HUES48 (cell line): ENCODE results near the gene SUN3.

Experiments
- H3K27ac ChIP-seq: one replicate; pipeline ENCODE4 v1.7.0; 2013; ENCODE audit warnings: low read depth, low read length, inconsistent platforms
- H3K27me3 ChIP-seq: 2 replicates; pipeline ENCODE4 v1.6.1; 2013; ENCODE audit warnings: mild to moderate bottlenecking, low read length; ENCODE audit not compliant: control insufficient read depth, insufficient read depth
- H3K36me3 ChIP-seq: 2 replicates; pipeline ENCODE4 v1.6.1; 2013; ENCODE audit warnings: low read length; ENCODE audit not compliant: control insufficient read depth, insufficient read depth
- H3K4me1 ChIP-seq: 2 replicates; pipeline ENCODE4 v1.6.1; 2013; ENCODE audit warnings: mild to moderate bottlenecking, low read length; ENCODE audit not compliant: control insufficient read depth, insufficient read depth
- H3K4me3 ChIP-seq: 2 replicates; pipeline ENCODE4 v1.5.1; 2013; ENCODE audit warnings: mild to moderate bottlenecking, low read depth, low read length
- H3K9ac ChIP-seq: 2 replicates; pipeline ENCODE4 v1.6.1; 2013; ENCODE audit warnings: mild to moderate bottlenecking, low read depth, low read length, moderate library complexity
- H3K9me3 ChIP-seq: 2 replicates; pipeline ENCODE4 v1.6.1; 2013; ENCODE audit warnings: low read length; ENCODE audit not compliant: control insufficient read depth, insufficient read depth

The SUN3 gene

DNA sequence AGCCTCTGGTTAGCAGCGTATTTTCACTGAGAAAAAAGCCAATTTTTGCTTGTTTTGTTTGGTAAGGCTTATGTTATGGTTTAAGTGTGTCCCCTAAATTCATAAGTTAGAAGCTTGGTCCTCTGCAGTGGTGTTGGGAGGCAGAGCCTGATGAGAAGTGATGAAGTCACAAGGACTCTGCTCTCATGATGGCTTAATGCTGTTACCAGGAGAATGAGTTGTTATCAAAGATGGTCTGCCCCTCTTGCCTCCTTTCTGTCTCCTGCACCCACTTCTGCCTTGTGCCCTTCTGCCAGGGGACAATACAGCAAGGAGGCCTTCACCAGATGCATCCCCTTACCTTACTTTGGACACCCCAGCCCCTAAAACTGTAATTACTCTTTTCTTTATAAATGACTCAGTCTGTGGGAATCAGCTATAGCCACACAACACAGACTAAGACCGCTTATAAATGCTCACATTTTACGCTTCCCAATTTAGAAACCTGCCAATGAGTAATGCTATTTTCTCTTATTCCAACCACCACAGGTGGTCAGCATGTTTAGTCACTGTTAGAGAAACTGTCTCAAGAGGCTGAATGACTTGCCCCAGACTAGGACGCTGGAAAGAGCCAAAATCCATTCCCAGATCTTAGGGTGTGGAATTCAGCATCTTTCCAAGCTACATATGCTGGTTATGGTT lies 74.5 kb downstream of the SUN3 start:
- no peak overlapping the region for H3K27ac ChIP-seq
- H3K9ac ChIP-seq: no peak overlapping the region
- H3K4me3 ChIP-seq: no peak overlapping the region
- peaks cover 23% of the 10 kb centered on the region for H3K4me1 ChIP-seq
- H3K27me3 ChIP-seq: no peaks in the 10 kb centered on the region
- peaks cover 23% of the 10 kb centered on the region for H3K36me3 ChIP-seq
- H3K9me3 ChIP-seq: no peaks in the 10 kb centered on the region

DNA sequence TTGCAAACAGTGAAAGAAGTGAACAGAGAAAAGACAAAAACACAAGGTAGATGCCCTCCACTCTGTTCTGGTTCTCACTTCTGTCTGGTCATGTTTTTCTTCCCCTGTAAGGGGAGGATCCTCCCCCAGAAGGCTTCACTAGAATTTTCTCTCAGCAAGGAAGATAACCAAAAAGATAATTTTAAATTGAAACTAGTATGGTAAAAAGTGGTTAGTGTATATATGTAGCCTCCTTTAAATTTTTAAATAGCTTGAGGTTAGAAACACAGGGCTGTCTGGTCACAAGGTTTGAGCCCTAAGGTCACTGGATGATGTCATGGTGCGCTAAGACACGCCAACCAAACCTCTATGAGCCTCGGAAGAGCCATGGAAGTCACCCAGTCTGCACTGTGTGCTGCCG lies 75.1 kb downstream of the SUN3 start:
- Histone ChIP-seq H3K36me3 (peaks cover 23% of the 10 kb centered on the region), H3K9ac (no peak overlapping the region), H3K27ac (no peak overlapping the region), H3K4me3 (no peak overlapping the region), H3K27me3 (no peaks in the 10 kb centered on the region), H3K9me3 (no peaks in the 10 kb centered on the region), H3K4me1 (peaks cover 23% of the 10 kb centered on the region)

DNA sequence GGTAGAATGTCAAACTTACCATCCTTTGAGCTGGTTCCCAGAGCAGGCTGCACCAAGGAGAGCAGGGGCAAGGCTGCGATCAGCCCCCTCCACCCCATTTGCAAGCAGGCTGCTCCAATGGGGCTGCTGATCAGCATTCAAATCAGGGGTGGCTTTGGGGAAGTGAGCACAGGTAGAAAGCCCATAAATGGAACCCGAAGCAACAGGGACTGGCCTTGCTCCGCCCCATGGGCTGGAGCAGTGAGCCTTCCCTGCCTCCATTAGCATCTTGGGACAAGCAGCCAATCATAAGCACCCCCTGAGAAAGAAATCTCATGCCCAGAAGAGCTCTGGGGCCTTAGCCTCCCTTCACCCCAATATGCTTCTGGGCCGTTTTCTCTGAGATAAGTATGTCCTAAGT lies 76.7 kb downstream of the SUN3 start:
- Histone ChIP-seq H3K4me3 (no peak overlapping the region), H3K4me1 (peaks cover 23% of the 10 kb centered on the region), H3K9ac (no peak overlapping the region), H3K27ac (no peak overlapping the region), H3K27me3 (no peaks in the 10 kb centered on the region), H3K9me3 (no peaks in the 10 kb centered on the region), H3K36me3 (peaks cover 16% of the 10 kb centered on the region)

DNA sequence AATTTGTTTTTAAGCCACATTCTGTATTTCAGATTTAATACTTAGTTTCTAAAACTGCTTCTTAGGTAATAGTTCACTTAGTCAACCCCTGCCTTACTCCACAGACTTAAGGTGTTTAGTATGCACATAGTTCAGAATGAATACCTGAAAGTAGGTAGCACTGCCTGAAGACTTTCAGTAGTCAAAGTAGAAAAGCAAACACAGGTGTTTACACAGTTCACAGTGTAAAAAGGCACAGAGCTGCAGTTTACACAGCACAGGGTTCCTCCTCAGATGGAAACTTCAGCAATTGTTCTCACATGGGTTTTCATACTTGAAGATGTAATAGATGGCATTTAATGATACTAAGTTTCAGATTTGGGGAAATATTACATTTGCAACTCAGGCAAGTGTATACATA lies 77.5 kb downstream of the SUN3 start:
- peaks cover 8% of the 10 kb centered on the region for H3K36me3 ChIP-seq
- H3K4me1 ChIP-seq: peaks cover 23% of the 10 kb centered on the region
- H3K4me3 ChIP-seq: no peak overlapping the region
- peak overlapping the region; percentile 26 for H3K27ac ChIP-seq
- no peak overlapping the region for H3K9ac ChIP-seq
- H3K9me3 ChIP-seq: no peaks in the 10 kb centered on the region
- no peaks in the 10 kb centered on the region for H3K27me3 ChIP-seq

DNA sequence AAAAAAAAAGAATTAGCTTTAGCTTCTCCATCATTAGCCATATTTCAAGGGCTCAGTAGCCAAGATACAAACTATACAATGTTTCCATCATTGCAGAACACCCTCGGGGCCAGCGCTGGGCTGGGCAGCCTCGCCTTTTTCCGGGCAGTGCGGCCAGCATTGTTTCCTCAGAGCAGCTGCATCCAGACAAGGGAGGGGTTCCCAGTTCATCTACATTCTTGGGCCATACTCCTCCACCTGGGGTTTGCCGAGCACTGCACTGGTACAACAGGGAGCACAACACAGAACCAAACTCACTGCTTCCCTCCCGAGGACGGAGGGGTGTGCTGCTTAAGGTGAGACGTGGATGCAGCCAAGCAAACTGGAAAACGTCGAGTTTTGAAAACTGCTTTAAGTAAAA lies 78.2 kb downstream of the SUN3 start:
- peaks cover 23% of the 10 kb centered on the region for H3K4me1 ChIP-seq
- H3K36me3 ChIP-seq: peaks cover 7% of the 10 kb centered on the region
- no peaks in the 10 kb centered on the region for H3K9me3 ChIP-seq
- H3K4me3 ChIP-seq: no peak overlapping the region
- no peak overlapping the region for H3K9ac ChIP-seq
- H3K27me3 ChIP-seq: no peaks in the 10 kb centered on the region
- H3K27ac ChIP-seq: peak overlapping the region; percentile 26

DNA sequence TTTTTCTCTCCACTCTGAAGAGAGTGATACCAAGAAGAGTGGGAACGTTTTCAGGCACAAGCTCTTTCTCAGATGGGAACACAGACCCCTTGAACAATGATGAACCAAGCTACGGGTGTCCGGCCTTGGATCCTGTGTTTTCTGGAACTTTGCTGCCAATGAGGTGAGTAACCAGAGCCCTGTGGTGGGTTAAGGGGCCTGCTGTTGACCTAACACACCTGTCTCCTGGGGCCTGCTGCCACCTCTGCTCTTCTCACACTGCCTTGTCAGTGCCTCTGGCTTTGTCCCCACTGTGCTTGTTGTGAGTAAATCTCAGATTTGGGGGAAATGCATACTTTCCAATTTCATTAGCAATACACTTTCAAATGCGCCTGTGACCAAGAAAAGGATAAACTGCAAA lies 79.2 kb downstream of the SUN3 start:
- Histone ChIP-seq H3K27me3 (no peaks in the 10 kb centered on the region), H3K36me3 (peaks cover 4% of the 10 kb centered on the region), H3K4me3 (no peak overlapping the region), H3K9me3 (no peaks in the 10 kb centered on the region), H3K4me1 (peaks cover 23% of the 10 kb centered on the region), H3K9ac (no peak overlapping the region), H3K27ac (no peak overlapping the region)

DNA sequence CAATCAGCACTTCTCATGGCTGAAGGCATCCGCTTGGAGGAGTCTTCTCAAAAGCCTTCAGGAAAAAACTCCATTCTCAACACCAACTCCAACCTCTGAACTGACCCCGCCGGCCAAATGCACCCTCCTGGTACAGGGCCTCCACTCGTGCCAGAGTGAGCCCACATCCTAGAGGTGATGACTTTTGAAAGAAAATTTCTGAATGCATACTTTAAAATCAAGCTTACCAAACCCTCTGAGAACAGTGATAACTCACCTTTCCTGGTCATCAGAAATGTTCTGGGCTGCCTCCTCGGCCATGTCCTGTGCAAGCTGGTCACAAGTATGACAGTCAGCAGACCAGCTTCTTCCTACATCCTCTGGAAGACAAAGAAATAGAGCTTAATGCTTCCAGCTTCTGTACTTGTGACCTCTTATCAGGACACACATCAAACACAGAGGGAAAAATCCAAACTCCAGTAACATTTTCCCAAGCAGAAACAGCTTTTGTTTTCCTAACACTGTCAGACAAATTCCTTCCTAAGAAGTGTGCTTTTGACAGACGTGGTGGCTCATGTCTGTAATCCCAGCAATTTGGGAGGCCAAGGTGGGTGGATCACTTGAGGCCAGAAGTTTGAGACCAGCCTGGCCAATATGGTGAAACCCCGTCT lies 80.6 kb downstream of the SUN3 start, which contains the start of gene PKD1L1:
Gene PKD1L1, minus strand, starts transcription at position 326 of the 650 bp plus-strand sequence. Its CDS starts 26 bp downstream, at position 300.
- no peaks in the 10 kb centered on the region for H3K36me3 ChIP-seq
- H3K27me3 ChIP-seq: no peaks in the 10 kb centered on the region
- H3K4me1 ChIP-seq: peaks cover 23% of the 10 kb centered on the region
- H3K9ac ChIP-seq: no peak within 1 kb of the TSS
- no peak within 1 kb of the TSS for H3K4me3 ChIP-seq
- H3K27ac ChIP-seq: no peak within 1 kb of the TSS
- H3K9me3 ChIP-seq: no peaks in the 10 kb centered on the region

DNA sequence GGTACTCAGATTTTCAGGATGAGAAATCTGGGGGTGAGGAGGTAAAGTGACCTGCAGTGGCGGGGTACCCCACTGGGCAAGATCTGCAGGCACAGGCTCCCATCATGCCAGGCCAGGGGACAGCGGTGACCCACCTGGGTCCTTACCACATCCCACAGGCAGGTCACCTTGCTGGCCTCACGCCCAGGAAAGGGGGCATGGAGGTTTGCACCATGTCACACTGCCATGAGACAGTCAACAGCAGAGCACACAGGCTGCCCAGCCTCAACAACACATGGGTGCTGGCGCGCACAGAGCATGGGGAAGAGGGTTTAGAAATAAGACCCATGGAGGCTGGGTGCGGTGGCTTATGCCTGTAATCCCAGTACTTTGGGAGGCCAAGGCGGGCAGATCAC lies 81.6 kb downstream of the SUN3 start:
- no peaks in the 10 kb centered on the region for H3K9me3 ChIP-seq
- H3K4me1 ChIP-seq: peaks cover 22% of the 10 kb centered on the region
- no peak overlapping the region for H3K9ac ChIP-seq
- no peak overlapping the region for H3K4me3 ChIP-seq
- no peak overlapping the region for H3K27ac ChIP-seq
- no peaks in the 10 kb centered on the region for H3K27me3 ChIP-seq
- H3K36me3 ChIP-seq: no peaks in the 10 kb centered on the region

DNA sequence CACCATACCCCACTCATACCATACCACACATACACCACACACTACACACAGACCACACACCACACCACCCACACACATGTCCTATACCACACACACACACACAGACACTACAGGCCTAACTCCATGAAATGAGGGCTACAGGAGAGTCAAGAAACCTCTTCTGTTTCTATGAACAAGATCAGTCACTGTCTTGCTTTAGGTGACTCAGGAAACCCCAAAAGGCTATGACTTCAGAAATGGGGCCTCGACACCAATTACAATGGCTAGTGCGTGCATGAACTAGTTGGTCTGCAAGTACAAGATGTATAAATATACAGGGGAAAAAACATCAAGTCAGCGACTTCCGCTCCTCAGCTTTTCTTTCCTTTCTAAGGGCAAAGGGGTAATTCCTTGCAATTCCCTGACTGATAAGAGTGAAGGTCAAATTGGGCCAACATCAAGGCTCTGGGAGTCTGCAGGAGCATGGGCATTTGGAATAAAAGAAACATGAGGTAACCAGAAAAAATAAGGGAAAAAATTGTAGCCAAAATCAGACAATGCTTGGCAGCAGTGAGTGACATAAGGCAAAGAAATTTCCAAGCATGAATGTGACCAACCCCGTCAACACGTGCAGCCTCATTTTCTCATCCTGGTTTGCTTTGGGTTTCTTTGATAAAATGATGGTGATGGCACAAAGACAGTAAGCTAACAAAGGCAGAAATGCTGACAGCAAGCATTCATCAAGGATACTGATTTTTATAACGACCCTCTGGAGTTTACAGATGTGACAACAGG lies 82.1 kb downstream of the SUN3 start:
- Histone ChIP-seq H3K36me3 (no peaks in the 10 kb centered on the region), H3K9me3 (no peaks in the 10 kb centered on the region), H3K4me1 (peaks cover 19% of the 10 kb centered on the region), H3K9ac (no peak overlapping the region), H3K4me3 (no peak overlapping the region), H3K27me3 (no peaks in the 10 kb centered on the region), H3K27ac (no peak overlapping the region)

DNA sequence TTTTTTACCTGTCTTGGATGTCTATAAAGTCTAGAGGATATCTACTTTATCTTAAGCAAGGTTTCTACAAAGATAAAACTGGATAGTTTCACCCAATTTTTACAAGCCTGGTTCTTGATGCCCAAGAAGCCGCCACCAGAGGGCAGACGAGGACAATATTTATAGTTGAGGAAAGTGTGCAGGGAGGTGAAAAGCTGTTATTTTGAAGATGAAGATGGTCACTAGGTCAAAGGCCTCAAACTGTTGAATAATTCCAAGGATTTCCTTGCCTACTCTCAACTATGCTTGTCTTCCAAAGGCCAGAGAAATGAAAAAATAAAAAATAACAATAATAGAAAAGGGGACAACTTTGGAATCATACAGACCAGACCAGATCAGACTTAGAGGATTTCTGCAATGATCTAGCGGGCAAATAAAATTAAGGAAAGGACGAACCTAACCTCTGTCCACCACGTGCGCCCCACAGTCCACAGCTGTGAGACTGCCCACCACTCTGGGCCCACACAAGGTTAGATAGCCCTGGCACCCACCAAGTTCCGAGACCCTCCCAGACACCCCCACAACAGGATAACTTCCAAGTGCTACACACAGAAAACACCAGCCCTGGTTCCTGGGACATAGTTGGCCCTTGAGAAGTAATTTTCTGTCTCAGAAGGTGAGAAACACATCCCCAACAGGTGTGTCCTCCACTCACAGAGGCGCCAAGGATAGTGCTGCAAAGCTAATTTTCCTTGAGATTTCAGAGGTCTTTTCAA lies 83.5 kb downstream of the SUN3 start:
- Histone ChIP-seq H3K9me3 (no peaks in the 10 kb centered on the region), H3K27me3 (no peaks in the 10 kb centered on the region), H3K9ac (no peak overlapping the region), H3K4me3 (no peak overlapping the region), H3K27ac (no peak overlapping the region), H3K4me1 (peaks cover 21% of the 10 kb centered on the region), H3K36me3 (no peaks in the 10 kb centered on the region)
